ENCODE measurements around the gene NUDT9.
"Not testable (repeated sequence)": the region's sequence is repeated elsewhere in the genome, so short reads cannot be mapped to it uniquely, and the experiment has no call there.

NUDT9 gene, protein sequence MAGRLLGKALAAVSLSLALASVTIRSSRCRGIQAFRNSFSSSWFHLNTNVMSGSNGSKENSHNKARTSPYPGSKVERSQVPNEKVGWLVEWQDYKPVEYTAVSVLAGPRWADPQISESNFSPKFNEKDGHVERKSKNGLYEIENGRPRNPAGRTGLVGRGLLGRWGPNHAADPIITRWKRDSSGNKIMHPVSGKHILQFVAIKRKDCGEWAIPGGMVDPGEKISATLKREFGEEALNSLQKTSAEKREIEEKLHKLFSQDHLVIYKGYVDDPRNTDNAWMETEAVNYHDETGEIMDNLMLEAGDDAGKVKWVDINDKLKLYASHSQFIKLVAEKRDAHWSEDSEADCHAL

DNA sequence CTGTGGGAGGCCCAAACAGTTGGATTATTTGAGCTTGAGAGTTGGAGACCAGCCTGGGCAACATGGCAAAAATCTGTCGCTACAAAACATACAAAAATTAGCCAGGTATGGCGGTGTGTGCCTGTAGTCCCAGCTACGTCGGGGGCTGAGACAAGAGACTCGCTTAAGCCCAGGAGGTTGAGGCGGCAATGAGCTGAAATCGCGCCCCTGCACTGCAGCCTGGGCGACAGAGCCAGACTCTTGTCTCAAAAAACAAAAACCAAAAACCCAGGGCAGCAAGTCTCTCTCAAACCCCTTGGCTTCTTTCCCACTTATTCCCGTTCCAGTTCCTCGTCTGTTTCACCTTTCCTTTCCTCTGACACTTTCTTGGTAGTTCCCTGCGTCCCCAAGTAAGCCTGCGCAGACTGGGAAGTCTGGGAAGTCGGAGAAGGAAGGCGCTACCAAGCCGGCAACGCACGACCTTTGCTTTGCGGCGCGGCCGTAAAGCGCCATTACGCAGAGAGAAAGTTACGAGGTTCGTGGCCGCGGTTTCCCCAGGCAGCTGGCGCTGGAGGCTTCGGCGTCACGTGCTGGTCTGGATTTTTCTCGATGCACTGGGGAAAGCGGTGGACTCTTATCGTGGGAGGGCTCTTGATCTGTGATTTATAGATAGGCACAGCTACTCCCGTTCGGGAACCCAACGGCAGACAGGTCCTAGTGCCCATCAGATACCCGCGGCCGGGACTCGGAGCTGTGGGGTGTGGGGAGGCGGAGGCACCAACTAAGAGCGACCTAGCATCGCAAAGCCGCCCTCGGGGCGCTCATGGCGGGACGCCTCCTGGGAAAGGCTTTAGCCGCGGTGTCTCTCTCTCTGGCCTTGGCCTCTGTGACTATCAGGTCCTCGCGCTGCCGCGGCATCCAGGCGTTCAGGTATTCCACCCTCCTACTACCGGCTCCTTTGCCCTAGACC lies at the start of gene NUDT9:
NUDT9 (plus strand) TSS at position 470 of the 949 bp plus-strand sequence; CDS start at position 803, 333 bp downstream.
- DNase-seq, result peak; percentile 86

DNA sequence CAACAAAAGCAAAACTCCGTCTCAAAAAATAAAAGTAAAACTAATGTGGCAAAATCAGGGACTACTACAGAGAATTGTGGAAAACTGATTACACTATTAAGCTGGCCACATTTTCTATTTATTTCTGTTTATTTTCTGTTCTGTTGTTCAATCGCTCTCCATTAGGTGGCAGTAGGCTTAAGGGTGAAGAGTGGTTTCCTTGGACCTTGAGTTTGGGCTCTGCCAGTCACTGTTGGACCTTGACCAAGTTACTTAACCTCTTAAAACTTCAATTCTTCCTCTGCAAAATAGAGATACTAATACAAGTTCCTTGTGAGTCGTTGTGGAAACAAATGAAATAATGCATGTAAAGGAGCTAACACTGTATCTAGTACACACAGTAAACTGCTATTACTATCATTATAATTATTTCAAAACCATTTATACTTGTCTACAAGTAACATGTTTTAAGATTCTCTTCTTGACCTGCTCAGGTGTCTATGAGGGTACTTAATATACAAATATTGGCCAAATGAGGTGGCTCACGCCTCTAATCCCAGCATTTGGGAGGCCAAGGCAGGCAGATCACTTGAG lies 46.6 kb upstream of the NUDT9 start:
- DNase-seq, result peak; percentile 22

DNA sequence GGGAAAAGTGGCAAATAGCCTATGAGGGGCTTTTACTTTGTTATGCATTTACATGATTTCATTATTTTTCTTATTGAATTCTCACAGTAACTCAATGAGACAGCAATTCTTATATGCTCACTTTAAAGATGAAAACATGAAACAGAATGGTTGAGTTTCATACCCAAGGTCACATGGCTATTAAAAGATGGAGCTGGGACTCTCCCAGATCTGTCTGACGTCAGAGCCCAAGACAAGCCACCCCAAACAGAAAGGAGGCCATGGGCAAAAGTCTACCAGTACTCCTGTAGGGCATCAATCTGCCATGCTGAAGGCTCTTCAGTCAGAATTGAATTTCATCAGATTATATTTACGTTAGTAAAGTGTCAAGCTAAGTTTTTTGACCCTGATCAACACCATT lies 44.6 kb upstream of the NUDT9 start:
- no peak for DNase-seq

DNA sequence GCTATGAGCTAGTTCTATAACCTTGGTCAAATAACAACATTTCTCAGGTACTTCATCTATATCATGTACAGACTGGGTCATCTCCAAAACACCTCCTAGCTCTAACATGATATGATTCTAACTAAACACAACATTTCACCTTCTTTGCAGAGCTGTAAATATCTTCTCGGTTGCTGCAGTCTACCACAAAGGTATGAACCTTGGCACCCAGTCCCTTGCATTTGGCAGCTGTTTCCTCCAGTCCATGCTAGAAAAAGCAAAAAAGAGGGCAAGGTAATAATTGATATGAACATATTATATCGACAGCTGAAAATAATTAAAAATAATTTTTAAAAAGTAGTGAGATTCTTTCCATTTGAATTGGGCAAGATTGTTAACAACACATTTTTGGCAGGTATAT lies 40.3 kb upstream of the NUDT9 start:
- no peak for DNase-seq

DNA sequence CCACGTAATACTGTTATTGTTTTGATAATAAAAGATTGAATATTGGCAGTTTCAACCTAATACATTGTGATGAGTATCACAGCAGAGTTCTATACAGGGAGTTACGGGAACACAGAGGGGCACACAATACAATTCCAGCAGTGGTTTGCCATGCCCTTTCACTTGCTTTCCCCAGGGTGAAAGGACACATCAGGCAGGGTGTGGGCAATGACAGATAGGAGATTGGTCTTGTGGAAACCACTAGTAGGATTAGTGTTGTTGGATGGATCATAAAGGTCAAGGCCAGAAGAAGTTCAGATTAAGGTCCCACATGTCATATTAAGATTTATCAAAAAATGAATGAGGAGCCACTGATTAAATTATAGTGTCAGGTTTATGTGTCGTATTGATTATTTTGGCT lies 39.4 kb upstream of the NUDT9 start:
- no peak for DNase-seq

DNA sequence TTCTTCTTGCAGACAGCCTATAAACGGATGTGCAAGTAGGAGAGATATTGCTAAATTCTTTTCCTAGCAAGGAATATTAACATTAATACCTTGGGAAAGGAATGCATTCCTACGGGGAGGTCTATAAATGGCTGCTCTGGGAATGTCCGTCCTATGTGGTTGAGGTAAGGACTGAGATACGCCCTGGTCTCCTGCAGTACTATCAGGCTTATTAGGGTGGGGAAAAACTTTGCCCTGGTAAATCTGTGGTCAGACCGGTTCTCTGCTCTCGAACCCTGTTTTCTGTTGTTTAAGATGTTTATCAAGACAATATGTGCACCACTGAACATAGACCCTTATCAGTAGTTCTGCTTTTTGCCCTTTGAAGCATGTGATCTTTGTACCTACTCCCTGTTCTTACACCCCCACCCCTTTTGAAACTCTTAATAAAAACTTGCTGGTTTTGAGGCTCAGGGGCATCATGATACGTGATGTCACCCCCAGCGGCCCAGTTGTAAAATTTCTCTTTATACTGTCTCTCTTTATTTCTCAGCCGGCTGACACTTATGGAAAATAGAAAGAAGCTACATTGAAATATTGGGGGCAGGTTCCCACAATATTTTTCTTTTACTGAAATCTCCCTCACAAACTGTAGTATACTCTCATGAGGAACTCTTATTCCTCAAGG lies 37.8 kb upstream of the NUDT9 start:
- not testable (repeated sequence) for DNase-seq

DNA sequence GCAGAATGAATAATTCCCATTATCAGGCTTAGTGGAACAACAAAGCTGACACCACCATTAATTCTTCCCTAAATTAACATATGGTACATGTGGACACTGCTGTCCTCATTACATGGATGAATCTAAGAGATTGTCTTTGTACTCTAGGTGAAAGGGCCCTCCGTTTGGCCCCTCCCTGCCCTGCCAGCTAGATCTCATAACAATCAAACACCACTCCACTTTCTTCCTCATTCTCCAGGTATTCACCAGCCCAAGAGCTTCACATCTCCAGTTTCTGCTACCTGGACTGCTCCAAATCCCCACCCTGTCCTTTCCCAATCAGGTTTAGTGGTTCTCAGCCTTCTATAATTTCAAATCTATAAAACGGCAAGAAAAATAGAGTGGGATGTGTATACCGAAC lies 35.1 kb upstream of the NUDT9 start:
- no peak for DNase-seq

DNA sequence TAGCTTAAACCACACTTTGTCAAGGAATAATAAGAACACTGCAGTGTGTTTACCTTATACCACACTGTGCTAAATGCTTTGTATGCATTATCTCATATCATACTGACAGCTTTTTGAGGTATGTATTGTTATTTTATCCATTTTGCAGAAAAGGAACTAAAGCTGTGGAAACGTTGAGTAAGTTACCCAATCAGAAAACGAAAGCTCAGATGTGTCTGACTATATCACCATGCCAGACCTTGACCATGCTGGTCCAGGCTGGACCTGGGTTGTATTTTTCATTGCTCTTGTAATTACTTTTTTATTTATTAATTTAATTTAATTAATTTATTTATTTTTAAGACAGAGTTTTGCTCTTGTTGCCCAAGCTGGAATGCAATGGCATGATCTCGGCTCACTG lies 33.5 kb upstream of the NUDT9 start:
- no peak for DNase-seq

DNA sequence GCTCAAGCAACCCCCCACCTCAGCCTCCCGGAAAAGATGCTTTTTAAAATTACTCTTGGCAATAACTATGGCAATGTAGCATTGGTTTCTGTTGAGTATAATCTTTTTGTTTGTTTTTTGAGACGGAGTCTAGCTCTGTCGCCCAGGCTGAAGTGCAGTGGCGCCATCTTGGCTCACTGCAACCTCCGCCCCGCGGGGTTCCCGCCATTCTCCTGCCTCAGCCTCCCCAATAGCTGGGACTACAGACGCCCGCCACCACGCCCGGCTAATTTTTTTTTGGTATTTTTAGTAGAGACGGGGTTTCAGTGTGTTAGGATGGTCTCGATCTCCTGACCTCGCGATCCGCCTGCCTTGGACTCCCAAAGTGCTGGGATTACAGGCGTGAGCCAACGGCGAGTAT lies 32.3 kb upstream of the NUDT9 start:
- not testable (repeated sequence) for DNase-seq

DNA sequence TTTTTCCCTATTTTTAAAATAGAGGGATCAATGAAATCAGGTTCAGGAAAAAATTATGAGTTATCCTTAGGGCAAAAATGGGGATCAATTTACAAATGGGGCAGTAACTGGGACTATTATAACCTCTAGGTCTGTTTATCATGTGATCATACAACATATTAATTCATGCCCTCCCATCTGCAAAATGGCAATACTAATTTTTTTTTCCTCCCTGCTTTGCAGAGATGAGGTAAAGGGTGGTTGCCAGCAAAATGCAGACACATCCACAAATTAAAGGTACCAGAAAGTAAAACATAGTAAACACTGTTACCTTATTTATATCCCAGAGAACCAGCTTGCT lies 31.9 kb upstream of the NUDT9 start:
- no peak for DNase-seq

DNA sequence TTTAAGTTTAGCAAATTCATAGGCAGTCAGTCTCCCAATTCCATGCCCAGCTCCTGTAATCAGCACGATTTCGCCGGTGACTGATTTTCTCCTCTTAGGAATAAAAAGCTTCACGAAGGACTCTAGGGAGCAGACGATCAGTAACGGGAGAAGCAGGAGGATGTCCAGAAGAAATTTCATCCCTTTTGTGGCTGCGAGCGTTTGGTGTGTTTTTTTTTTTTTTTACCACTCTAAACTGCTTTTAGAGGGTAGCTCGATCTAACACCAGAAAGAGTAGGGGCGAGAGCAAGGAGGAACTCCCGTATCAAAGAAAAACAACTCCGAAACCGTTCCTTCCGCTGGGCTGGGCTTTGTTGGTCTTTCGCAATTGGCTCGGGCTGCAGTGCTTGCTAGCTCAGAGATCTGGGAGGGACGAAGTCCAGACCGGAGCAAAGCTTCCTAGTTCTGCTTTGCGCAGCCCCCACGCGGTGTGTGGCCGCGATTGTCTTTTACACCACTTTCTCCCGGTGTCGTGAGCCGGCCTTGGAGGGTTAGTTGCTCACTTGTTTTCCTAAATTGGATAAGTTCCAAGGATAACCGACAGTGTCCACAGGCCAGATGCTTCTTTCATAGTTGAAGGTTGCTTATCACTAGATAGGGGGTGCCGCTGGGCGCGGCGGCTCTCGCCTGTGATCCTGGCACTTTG lies 31.3 kb upstream of the NUDT9 start, which contains the start of gene HSD17B11:
HSD17B11 (minus strand) TSS at position 298 of the 685 bp plus-strand sequence; CDS start at position 180, 118 bp downstream.
- peak; percentile 73 for DNase-seq

DNA sequence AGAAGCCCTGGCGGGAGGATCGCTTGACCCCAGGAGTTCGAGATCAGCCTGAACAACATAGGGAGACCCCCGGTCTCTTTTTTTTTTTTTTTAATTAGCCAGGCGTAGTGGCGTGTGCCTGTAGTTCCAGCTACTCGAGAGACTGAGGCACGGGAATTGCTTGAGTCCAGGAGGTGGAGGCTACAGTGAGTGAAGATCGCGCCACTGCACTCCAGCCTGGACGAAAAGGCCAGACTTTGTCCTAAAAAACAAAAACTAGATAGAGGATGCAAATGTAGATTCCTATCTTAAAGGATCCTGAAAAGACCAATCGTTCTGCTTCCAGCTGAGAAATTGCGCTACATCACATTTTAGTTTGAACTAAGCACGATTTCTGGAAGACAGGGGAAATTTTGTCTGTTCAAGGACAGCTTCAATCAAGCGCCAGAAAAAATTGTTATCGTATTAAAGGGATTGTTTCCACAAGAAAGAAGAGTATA lies 30.8 kb upstream of the NUDT9 start:
- no peak for DNase-seq

DNA sequence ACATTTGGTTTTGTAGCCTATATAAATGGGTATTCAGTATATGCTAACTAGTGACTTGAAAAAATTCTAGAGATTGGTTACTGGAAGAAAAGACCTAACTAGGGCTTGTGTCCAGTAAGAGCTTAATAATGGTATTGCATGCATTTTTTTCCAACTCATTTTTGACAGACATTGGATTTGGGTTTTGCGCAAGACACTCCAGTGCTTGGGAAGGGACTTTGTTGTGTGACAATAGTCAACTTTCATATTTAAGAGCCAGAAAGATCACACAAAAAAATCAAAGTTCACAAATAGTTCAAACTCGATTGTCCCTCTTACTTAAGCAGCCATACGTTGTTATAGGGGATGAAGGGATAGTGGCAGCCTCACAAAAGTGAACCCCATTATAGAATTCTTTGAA lies 30.2 kb upstream of the NUDT9 start:
- no peak for DNase-seq

DNA sequence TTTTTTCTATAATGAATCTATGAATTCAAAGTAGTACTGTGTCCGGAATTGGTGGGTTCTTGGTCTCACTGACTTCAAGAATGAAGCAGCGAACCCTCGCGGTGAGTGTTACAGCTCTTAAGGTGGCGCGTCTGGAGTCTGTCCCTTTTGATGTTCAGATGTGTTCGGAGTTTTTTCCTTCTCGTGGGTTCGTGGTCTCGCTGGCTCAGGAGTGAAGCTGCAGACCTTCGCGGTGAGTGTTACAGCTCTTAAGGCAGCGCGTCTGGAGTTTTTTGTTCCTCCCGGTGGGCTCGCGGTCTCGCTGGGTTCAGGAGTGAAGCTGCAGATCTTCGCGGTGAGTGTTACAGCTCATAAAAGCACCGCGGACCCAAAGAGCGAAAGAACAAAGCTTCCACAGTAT lies 27.3 kb upstream of the NUDT9 start:
- DNase-seq, result not testable (repeated sequence)

DNA sequence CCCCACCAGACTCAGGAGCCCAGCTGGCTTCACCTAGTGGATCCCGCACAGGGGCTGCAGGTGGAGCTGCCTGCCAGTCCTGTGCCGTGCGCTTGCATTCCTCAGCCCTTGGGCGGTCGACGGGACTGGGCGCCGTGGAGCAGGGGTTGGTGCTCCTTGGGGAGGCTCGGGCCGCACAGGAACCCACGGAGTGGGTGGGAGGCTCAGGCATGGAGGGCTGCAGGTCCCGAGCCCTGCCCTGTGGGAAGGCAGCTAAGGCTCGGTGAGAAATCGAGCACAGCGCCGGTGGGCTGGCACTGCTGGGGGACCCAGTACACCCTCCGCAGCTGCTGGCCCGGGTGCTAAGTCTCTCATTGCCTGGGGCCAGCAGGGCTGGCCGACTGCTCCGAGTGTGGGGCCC lies 26.5 kb upstream of the NUDT9 start:
- DNase-seq, result not testable (repeated sequence)

DNA sequence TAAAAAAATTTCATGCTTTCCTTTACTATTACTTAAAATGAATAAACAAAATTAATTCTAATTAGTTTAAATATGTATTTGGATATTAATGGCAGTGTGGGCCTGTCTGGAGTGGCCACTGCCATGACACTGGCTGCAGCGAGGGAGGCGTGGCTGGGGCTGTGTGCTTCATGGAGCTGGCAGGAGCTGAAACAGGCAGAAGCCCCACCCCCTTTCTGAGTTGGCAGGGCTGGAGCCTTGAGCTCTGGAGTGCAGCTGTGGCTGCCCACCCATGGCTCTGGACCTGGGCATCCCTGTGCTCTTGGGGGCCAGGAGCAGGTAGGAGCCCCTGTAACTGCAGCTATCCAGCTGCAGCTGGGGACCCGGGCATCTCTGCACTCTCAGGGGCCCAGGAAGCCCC lies 23.2 kb upstream of the NUDT9 start:
- DNase-seq, result no peak

DNA sequence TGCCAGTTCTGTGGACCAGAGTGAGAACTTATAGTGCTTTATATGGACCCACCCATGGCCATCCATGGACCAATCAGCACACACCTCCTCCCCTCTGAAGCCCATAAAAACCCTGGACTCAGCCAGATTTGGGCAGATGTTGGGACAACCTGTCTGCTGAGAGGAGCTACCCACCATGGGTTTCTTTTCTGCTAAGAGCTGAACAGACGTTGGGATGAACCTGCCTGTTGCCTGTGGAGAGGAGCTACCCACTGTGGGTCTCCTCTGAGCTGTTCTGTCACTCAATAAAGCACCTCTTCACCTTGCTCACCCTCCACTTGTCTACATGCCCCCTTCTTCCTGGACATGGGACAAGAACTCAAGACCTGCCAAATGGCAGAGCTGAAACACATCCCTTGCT lies 22.4 kb upstream of the NUDT9 start:
- DNase-seq, result no peak

DNA sequence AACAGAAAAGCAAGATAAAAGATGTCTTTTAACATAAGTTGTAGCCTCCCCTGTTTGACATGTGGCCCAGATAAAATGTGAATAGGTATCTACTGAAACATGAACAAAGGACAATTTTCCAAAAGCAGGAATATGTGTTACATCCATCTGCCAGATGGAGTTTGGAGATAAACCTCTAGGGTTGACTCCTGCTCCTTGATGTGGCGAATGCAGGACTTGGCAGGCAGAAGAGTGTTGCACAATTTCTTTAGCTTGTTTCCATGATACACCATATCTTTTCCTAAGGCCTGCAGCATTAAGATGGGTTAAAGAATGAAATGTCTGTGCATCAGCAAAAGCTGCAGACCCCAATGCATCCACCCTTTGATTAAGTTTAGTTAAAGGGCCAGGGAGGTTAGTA lies 18.6 kb upstream of the NUDT9 start:
- DNase-seq, result not testable (repeated sequence)

DNA sequence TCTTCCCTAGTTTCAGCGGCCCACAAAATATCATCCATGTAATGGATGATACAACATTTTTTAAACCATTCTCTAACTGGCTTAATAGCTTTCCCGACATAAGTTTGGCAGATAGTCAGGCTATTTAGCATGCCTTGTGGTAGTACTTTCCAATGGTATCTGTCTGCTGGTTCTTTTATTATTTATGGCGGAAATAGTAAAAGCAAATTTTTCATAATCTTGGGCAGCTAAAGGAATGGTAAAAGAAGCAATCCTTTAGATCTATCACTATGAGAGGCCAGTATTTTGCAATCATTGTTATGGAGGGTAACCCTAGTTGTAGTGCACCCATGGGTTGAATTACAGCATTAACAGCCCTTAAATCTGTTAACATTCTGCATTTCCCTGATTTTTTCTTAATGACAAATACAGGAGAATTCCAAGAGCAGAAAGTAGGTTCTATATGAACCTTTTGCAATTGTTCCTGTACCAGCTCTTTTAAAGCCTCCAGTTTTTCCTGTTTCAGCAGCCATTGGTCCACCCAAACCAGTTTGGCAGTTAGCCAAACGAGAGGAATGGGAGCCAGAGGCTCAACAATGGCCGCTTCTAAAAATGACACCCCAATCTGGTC lies 17.1 kb upstream of the NUDT9 start:
- no peak for DNase-seq

DNA sequence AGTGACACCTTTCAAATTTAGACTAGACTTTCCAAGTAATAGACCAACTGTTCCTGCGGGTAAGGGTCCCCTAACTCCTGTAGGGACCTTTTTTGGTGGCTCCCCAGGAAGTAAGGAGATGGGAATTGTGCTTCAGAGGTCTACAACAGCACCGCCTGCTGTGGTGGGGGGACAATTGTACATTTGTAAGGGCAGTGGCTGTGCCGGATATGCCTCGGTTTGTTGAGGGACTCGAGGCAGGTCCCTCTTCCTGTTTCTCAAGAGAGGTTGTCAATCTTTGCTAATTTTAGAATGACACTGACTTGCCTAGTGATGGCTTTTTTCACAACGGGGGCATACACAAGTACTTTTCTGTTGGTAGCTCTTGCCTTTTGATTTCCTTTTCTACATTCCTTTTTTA lies 15.9 kb upstream of the NUDT9 start:
- no peak for DNase-seq

DNA sequence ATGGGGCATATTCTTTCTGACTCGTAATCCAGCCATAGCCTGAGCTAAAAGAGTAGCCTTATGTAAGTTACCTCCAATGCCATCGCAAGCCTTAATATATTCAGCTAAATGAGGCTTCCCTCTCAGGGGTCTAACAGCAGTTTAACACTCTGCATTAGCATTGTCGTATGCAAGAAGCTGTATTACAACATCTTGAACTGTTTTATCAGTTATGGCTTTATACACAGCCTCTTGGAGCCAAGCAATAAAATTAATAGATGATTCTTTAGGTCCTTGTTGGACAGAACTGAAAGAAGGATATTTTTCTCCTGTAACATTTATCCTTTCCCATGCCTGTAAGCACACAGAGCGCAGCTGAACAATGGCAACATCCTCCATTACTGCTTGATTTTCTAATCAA lies 15.5 kb upstream of the NUDT9 start:
- DNase-seq, result not testable (repeated sequence)

DNA sequence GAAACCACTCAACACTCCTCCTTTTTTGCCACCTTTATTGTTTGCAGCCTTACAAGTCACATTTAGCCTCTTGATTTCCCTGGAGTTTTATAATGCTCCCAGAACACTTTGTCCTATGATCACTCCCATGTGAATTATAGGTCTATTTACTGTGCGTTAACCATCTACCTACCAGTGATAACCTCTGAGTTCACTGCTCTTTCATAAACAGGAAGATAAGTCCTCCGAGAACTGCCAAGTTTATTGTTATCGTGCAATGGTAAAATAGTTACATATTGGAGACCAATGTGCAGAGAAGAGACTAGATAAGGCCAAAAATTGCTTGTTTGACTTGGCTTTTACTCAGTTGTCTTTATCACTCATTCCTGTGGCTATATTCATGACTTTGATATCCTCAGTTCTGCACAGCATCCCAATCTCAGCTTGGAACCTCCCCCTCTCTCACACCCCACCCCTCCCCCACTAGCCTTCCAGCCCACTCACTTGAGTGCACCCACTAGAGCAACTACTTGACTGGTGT lies 12.9 kb upstream of the NUDT9 start:
- DNase-seq, result no peak

Measured in amniotic stem cell (primary cell).